SU-DHL-6 (cell line): Measurements from ENCODE around the gene PHF21B.

Experiments used
- H2AFZ ChIP-seq: fragments of 200-600 bp; sonication (generic); 2 replicates; pipeline ENCODE4 v1.6.1; 2014; ENCODE audit warnings: low read depth, mild to moderate bottlenecking, moderate library complexity, mixed read lengths, antibody characterized with exemption, low read length; ENCODE audit not compliant: severe bottlenecking
- H3F3A ChIP-seq: fragments of 200-600 bp; shearing (Covaris generic); 2 replicates; pipeline ENCODE4 v1.6.0; 2016; ENCODE audit warnings: antibody characterized with exemption, mild to moderate bottlenecking; ENCODE audit not compliant: insufficient read depth
- H3K27ac ChIP-seq: fragments of 200-600 bp; sonication (generic); 2 replicates; pipeline ENCODE4 v1.5.1; 2016; ENCODE audit warnings: low read depth, mild to moderate bottlenecking, low read length, moderate library complexity, mixed read lengths
- H3K27me3 ChIP-seq: fragments of 200-600 bp; sonication (generic), shearing (Covaris generic); 2 replicates; pipeline ENCODE4 v1.6.0; 2014; ENCODE audit warnings: mild to moderate bottlenecking, low read length
- H3K36me3 ChIP-seq: fragments of 200-600 bp; sonication (generic); 2 replicates; pipeline ENCODE4 v1.6.1; 2014; ENCODE audit warnings: mild to moderate bottlenecking, low read length, mixed read lengths
- H3K4me2 ChIP-seq: fragments of 300-600, 200-600 bp; shearing (Covaris generic), sonication (generic); 2 replicates; pipeline ENCODE4 v1.6.0; 2014; ENCODE audit warnings: low read length, low read depth, mild to moderate bottlenecking; ENCODE audit not compliant: poor library complexity, severe bottlenecking
- H3K4me3 ChIP-seq: fragments of 200-600 bp; sonication (generic); 2 replicates; pipeline ENCODE4 v1.5.1; 2014; ENCODE audit warnings: antibody characterized with exemption, low read length, mild to moderate bottlenecking, mixed read lengths; ENCODE audit not compliant: insufficient read depth, poor library complexity, severe bottlenecking
- H3K79me2 ChIP-seq: fragments of 200-600 bp; sonication (generic); 2 replicates; pipeline ENCODE4 v1.6.1; 2014; ENCODE audit warnings: mild to moderate bottlenecking, low read length, moderate library complexity; ENCODE audit not compliant: insufficient read depth
- H3K9ac ChIP-seq: fragments of 200-600 bp; sonication (generic); 2 replicates; pipeline ENCODE4 v1.7.0; 2014; ENCODE audit warnings: mild to moderate bottlenecking, low read length
- H3K9me2 ChIP-seq: fragments of 200-600 bp; sonication (generic); replicated peaks from 2 replicates; pipeline ENCODE4 v1.6.1; 2014; ENCODE audit warnings: low read length; ENCODE audit not compliant: insufficient read depth
- H3K9me3 ChIP-seq: fragments of 200-600 bp; sonication (generic); 2 replicates; pipeline ENCODE4 v1.6.1; 2014; ENCODE audit warnings: low read length, mixed read lengths; ENCODE audit not compliant: insufficient read depth
- H4K20me1 ChIP-seq: fragments of 200-600 bp; sonication (generic); 2 replicates; pipeline ENCODE4 v1.6.1; 2014; ENCODE audit warnings: low read depth, mild to moderate bottlenecking, antibody characterized with exemption, low read length, moderate library complexity, mixed read lengths
- CTCF ChIP-seq: fragments of 200-600 bp; sonication (generic); IDR thresholded peaks from one replicate; pipeline ENCODE4 v1.5.1; 2017; ENCODE audit warnings: antibody characterized with exemption, mild to moderate bottlenecking, low read length, moderate library complexity; ENCODE audit not compliant: insufficient read depth, poor library complexity, severe bottlenecking
- EZH2phosphoT487 ChIP-seq: fragments of 200-600 bp; sonication (generic), shearing (Covaris generic); conservative IDR thresholded peaks from 2 replicates; pipeline ENCODE4 v1.6.1; 2018; ENCODE audit warnings: mild to moderate bottlenecking, antibody characterized with exemption, low read length, moderate library complexity, mixed read lengths

The PHF21B gene

DNA sequence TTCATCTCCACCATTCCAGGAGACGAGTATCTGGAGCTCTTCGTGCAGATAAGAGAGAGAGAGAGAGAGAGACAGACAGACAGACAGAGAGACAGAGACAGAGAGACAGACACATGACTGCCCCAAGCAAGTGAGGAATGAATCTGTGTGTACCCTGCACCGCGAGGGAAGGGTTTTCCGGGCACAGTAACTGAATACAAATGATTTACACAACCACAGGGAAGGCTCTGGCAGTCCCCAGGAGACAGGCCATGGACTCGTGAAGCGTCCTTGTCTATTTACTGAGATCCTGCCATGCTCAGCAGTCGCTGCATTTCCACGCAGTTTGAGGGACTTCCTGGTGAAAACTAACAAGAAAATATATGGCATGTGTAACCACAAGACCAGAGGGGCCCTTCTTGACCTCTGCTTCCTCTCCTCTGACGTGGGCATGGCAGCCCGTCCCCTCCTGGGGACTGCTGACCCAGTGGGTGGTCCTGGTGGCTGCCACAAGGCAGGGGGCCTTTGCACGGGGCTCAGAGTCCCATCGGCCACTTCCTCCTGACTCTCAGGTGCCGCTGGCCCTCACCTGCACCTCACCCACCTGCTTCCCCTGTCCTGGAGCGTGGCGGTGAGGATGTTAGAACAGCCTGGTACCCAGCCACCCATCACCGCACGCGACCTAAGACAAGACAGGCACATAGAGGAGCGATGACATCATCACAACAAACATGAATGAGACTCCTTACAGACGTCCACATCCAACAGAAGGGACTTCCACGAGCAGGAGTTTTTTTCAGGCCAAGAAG lies 75.9 kb downstream of the PHF21B start:
- no peak overlapping the region for H3K9ac ChIP-seq
- H3K9me3 ChIP-seq: no peaks in the 10 kb centered on the region
- H3K4me2 ChIP-seq: no peak overlapping the region
- no peaks in the 10 kb centered on the region for H3K27me3 ChIP-seq
- no peaks in the 10 kb centered on the region for H4K20me1 ChIP-seq
- no peaks in the 10 kb centered on the region for H3K9me2 ChIP-seq
- H3K4me3 ChIP-seq: no peak overlapping the region
- H3K36me3 ChIP-seq: no peaks in the 10 kb centered on the region
- H3K79me2 ChIP-seq: no peaks in the 10 kb centered on the region
- H2AFZ ChIP-seq: no peak overlapping the region
- H3K27ac ChIP-seq: no peak overlapping the region
- TF ChIP-seq CTCF (no peak), EZH2phosphoT487 (no peak)
- H3F3A ChIP-seq: no peaks in the 10 kb centered on the region

DNA sequence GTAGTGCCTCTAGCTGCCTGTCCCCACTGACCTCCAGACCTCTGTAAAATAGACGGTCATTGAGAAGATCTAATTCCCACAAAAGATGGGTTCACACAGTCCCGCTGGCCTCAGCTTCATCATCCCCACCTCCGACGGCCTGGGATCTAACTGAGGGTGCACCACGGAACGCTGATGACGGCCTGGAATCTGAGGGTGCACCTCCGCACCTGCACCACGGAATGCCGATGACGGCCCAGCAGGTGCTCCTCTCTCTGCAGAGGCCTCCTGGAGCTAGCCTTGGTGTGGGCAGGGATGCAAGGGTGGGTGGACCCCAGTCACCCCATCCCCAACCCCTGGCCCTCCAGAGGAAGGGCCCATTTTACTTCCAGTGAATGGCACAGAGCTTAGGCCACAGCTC lies 77.3 kb downstream of the PHF21B start:
- Histone ChIP-seq H4K20me1 (no peaks in the 10 kb centered on the region), H3F3A (no peaks in the 10 kb centered on the region), H3K27me3 (no peaks in the 10 kb centered on the region), H3K4me2 (no peak overlapping the region), H3K36me3 (no peaks in the 10 kb centered on the region), H3K4me3 (no peak overlapping the region), H3K79me2 (no peaks in the 10 kb centered on the region), H3K9me3 (no peaks in the 10 kb centered on the region), H3K27ac (no peak overlapping the region), H3K9me2 (no peaks in the 10 kb centered on the region), H3K9ac (no peak overlapping the region), H2AFZ (no peak overlapping the region)
- TF ChIP-seq CTCF (no peak), EZH2phosphoT487 (no peak)

DNA sequence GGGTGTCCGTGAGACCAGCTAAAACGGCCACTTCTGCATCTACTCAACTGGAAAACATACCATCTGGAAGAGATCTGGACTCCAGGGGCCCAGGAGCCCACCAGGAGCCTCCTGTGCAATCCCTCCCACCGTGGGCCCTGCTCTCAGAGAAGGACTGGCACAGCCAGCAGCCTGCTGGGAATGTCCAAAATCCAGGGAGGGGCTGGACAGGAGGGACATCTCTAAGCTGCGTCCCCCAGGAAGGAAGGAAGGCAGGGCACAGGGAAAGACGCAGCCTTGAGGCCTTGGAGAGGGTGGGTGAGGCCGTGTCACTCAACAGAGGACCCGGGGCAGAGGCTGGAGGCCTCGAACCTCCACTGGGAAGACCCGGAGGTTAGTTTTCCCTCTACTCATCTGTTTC lies 78.0 kb downstream of the PHF21B start:
- Histone ChIP-seq H3K27me3 (no peaks in the 10 kb centered on the region), H3K27ac (no peak overlapping the region), H3K79me2 (no peaks in the 10 kb centered on the region), H3K9me2 (no peaks in the 10 kb centered on the region), H3K36me3 (no peaks in the 10 kb centered on the region), H3K9me3 (no peaks in the 10 kb centered on the region), H2AFZ (no peak overlapping the region), H3F3A (no peaks in the 10 kb centered on the region), H4K20me1 (no peaks in the 10 kb centered on the region), H3K9ac (no peak overlapping the region), H3K4me2 (no peak overlapping the region), H3K4me3 (no peak overlapping the region)
- no peak for TF ChIP-seq CTCF
- TF ChIP-seq EZH2phosphoT487: no peak
